ENCODE data around the gene POLQ.
"Not testable (repeated sequence)": the region's sequence is repeated elsewhere in the genome, so short reads cannot be mapped to it uniquely, and the experiment has no call there.

Gene POLQ

DNA sequence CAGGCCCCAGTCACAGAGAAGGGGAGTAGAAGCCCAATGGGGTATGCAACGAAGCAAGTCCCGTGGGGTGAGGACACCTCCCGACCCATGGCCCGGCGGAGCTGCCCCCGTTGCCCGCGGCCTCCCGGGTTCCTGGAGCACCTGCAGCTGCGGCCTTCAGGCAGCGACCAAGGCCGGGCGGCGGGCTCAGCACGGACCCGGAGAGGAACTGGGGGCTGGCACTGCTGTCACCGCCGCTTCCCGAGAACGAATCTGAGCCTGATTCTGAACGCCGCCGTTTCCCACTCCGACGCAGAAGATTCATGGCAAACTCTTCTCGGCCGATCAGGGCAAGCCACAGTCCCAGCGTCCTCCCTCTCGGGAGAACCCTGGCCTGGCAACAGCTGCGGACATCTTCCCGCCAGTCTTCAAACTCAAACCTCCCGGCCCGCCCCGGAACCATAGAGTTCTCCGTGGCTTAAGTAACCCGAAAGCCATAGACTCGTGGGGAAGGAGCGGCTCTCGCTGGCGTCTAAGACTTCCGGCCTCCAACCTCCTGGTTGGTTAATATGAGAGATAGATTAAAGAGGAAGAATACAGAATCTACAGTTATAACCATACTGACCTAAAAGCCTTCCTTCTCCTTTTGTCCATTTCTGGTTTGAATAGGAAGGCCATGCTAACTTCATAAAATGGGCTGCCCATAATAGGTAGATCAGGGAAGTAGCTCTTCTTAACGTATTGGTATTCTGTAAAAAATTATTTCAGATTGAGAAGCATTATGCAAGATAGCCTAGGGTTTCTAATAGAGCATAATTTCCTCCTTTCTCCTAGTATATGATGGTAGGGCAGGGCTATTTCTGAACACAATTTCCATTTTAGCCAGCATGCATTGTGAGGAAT lies at the start of gene POLQ:
POLQ (minus strand) TSS at position 415 of the 882 bp plus-strand sequence; CDS start at position 304, 111 bp downstream.
- DNase-seq: peak; percentile 86 to 92

DNA sequence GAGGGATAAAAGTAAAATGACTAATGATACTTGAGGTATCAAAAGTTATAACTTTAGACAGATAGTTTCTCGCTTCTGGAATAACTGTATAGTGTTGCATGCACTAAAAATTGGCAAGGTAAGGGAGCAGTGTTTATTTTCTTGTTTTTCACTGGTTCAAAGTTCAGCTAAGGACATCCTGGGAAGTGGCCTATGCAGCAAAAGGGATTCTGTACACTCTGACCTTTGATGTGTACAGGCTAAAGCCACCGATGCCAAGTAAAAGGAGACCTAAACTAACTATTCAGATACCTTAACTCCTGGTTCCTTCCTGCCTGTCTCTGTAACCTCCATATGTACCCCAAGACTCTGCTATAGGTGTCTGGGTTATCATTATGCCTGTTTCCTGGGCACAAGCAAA lies 49.1 kb upstream of the POLQ start:
- DNase-seq: no peak

DNA sequence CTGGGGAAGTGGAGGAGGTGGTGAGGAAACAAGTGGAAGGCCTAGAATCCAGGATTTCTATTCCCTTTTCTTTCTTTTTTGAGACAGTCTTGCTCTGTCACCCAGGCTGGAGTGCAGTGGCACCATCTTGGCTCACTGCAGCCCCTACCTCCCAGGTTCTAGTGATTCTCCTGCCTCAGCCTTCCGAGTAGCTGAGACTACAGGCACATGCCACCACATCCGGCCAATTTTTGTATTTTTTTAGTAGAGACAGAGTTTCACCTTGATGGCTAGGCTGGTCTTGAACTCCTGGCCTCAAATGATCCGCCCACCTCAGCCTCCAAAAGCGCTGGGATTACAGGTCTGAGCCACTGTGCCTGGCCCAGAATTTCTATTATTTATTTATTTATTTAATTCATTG lies 48.0 kb upstream of the POLQ start:
- not testable (repeated sequence) for DNase-seq

DNA sequence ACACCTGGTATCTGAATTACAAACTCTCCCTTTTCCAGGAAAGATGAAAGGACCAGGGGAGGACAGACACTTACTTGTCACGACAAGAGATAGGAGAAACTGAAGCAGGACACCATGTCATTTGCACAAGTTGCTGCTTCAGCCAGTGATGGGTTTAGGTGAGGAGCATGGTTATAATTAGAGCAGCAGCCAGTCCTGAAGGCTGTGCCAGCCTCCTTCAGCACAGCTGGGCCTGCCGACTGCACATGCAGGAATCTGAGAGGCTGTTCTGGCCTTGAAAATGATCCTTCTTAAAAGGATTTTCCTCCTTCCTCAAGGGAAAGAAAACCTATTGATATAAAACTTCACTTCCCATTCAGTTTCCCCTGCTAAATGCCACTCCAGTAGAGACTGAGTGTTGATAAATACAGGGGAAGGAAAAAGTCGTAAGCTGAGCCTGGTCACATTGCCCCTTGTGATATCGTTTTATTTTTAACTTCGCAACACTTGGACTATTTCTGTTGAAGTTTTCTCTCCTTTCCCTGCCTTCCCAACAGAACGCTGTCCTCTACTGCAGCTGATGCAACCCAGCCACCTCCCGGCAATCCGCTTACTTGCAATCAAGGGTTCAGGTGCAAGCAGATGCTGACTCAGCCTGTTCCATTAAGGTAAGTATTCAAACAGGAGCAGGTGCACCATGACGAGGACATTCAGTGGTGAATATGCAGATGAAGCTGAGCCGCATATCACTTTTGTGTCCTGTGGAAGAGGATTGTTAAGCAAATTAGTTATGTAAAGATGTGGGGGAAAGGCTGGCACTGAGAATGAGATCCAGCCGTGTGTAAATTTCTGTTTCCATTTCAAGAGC lies 47.3 kb upstream of the POLQ start, which contains the start of gene FBXO40:
FBXO40 (plus strand) TSS at position 524 of the 847 bp plus-strand sequence. CDS start 27,197 bp downstream, outside the sequence.
- DNase-seq: peak in 1 of 2 donors; percentile 14

DNA sequence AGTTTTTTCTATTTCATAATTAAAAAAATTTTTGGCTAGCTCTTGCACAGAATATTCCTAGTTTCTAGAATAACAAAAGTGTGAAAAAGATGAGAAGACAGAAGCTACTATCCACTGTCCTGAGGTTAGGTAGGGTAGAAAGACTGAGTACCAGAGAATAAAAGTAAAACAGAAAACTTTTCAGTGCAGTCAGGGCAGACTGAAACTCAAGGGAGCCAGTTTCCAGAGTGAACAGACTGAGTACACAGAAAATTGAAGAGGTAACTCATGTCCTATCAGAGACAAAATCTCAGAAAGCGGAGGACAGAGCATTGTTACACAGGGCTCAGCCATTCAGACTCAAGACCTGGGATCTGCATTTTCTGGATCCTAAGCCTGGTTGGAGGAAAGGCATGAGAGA lies 38.6 kb upstream of the POLQ start:
- DNase-seq: no peak

DNA sequence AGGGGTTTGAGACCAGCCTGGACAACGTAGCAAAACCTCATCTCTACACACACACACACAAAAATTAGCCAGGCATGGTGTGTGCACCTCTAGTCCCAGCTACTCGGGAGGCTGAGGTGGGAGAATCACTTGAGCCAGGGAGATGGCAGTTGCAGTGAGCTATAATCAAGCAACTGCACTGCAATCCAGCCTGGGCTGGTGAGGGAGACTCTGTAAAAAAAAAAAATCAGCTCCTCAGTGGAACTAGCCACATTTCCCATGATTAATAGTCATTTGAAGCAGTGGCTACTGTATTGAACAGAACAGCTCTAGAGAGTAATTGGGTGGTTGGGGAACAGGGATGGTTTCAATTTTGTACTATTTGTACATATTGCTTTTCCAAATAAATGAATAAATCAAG lies 35.9 kb upstream of the POLQ start:
- DNase-seq: no peak

DNA sequence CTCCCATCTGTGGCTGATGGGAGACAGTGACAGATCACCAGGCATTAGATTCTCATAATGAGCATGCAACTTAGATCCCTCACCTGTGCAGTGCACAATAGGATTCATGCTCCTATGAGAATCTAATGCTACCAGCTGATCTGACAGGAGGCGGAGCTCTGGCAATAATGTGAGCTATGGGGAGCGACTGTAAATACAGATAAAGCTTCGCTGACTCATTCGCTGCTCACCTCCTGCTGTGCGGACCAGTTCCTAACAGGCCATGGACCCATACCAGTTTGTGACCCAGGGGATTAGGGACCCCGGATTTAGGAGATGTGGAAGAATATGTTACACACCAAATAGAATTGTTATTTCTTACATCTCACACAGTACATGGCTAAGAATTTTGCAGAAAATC lies 28.7 kb upstream of the POLQ start:
- DNase-seq: no peak

DNA sequence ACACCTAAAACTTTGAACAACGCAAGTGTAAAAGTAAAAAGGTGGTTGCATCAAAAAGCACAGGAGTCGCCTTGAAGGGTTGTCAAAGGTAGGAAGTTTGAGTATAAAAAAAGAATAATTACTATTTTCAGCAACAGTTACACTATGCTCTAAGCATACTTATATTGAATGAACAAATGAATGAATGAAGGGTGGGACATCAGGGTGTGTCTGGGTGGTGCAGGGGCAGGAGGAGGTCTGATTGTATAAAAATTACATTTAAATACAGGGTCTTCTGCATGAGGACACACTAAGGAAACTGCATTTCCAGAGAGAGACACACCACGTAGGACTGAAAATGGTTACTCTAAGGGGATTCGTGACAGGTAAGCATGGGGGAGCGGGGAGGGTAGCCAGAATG lies 21.9 kb upstream of the POLQ start, which contains the start of gene ARGFX:
ARGFX (plus strand) TSS at position 301 of the 400 bp plus-strand sequence. CDS start 2,765 bp downstream, outside the sequence.
- no peak for DNase-seq

DNA sequence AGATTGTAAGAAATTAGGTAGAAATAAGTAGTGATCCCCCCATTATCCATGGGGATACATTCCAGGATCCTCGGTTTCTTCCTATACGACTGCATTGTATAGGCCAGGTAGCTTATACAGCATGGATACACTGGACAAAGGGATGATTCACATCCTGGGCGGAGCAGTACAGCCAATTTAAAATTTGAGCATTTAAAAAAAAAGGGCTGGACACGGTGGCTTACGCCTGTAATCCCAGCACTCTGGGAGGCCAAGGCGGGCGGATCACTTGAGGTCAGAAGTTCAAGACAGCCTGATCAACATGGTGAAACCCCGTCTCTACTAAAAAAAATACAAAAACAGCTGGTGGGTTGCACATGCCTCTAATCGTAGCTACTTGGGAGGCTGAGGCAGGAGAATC lies 21.0 kb upstream of the POLQ start:
- DNase-seq: no peak

DNA sequence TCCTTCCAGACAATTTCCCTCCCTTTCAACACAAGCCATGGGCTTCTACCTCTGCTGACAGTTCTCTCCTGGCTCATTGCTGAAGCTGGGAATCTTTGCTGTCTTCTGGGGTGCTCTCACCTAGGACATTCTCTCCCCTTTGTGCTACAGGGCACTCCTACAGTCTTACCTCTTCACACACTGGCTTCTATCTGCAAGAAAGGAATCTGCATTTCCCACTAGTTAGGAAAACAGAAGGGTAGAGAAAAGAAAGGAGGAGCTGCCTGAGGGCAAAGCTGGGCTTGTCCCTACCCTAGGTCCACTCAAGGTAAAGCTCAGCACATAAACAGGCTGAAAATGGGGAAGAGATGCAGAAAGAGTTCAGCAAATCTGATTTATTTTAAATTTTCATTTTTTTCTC lies 16.4 kb upstream of the POLQ start:
- DNase-seq: no peak

DNA sequence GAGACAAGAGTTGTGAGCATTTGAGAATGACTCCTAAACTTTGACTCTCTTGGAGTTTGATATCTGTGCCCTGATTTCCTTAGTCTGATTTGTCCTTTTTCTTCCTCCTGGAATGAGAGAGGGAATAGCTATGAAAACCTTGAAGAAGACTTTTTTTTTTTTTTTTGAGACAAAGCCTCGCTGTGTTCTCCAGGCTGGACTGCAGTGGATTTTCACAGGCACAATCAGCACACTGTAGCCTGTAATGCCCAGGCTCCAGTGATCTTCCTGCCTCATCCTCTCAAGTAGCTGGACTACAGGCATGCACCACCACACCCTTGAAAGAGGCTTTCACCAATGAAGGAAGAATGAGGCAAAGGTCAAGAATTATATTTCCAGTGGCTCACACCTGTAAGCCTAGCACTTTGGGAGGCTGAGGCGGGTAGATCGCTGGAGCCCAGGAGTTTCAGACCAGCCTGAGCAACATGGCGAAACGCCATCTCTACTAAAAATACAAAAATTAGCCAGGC lies 11.7 kb upstream of the POLQ start:
- DNase-seq: no peak

DNA sequence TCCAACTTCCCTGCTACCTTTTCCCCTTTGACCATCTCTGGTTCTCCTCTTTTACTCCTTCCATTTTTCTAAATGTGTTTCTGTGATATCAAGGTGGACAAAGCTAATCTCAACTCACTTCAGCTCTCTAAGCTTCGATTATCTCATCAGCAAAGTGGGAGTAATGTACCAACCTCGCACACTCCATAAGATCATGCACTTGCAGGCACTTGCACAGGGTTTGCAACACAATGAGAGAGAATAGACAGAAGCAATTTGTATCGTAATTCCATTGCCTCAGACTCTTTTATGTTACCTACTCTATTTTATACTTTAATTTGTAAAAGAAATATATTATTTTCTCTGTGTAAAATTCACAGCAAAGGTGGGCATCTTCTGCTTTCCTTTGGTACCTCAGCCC lies 7.0 kb upstream of the POLQ start:
- DNase-seq: no peak

DNA sequence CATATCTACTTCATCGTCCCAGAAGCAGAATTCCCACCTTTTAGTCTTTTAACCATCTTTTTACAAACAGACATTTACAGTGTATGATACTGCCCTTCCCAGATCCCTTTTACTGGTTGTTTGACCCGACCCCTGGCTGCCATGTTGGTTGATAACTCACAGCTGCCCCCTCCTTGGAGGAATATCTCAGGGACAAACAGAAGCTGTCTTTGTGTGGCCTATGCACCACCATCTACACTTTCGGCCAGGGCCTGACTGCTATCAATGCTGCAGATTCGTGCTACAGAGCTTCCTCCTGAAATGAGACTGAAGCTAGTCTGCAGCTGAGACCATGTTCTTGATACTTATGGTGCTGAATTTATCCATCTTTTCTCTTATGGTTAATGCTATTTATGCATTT lies 6.6 kb upstream of the POLQ start:
- no peak for DNase-seq

DNA sequence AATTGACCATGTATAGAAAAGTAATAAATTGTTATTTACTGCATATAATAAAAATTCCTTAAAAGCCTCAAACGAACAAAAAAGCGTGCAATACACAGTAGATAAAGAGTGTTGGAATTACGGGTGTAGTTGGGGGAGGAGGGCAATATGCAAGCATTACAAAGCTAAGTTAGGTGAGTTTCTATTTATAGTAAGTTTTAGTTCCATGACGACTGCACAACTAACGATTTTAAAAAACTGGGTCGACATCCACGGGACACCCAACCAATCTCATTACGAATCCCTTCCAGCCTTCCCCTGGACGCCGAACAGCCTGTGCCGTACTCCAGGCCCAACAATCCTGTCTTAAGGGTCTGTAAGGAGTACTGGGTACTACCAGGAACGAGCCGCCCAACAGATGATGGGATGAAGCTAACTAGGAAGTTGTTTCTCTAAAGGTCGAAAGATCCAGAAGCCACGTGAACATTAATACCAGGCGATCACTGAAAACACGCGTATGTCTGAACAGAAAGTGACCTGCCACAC lies 677 bp downstream of the POLQ start:
- no peak for DNase-seq

DNA sequence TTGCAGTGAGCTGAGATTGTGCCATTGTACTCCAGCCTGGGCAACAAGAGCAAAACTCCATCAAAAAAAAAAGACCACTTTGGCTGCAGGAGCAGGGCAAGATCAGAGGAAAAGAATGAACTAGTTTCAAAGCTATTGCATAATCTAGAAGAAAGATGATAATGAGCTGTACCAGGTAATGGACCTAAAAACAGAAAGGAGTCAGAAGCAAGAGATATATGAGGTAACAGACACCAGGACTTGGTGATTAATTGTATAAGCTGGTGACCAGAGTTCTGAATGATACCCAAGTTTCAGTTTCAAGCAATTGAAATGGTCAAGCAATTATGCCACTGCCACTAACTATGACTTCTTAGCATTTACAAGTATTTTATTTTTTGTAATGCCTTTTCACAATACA lies 2.9 kb downstream of the POLQ start:
- no peak for DNase-seq

DNA sequence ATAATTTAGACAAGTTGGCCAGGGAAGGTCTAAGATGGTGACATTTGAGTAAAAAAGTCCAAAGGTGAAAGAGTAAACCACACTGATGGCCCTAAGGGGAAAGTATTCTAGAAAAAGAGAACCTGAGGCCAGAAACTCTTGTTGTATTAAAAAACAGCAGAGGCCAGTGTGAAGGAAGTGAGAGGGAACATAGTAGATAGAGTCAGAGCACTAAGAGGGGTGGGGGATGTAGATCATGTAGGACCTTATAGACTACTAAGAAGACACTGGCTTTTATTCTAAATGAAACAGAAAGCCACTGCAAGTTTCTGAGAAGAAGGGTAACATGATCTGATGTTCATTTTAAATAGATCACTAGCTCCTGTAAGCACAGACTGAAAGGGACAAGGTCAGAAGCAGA lies 14.5 kb downstream of the POLQ start:
- no peak for DNase-seq

DNA sequence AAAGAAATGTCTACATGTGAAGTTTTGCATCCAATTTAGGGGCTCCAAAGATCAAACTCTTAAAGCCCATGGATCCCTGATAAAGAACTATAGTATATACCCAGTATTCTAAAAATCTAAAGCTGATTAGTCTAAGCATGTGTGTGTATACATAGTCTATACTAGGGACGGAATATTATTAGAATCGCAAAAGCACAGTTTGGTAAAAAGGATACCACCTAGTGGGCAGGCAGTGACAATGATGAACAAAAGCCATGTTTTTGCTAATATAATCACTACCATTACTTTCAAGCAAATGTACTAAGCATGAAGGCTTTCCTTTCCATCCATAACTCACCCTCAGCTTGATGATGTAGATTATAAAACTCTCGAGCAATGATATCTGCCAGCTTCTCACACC lies 16.5 kb downstream of the POLQ start:
- DNase-seq: no peak

DNA sequence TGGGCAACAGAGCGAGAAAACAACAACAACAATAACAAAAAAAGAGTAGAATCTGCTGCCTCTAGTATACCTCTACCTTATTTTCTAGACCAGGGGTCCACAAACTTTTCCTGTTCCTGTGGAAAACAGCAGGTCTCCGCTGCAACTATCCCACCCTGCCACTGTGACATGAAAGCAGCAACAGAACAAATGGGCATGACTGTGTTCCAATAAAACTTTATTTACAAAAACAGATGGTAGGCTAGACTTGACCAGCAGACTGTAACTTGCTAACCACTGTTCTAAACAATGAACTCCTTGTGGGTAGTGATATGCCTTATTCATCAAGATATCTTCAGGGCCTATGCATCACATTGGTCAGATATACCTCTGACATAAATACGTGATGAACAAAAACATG lies 25.3 kb downstream of the POLQ start:
- no peak for DNase-seq

DNA sequence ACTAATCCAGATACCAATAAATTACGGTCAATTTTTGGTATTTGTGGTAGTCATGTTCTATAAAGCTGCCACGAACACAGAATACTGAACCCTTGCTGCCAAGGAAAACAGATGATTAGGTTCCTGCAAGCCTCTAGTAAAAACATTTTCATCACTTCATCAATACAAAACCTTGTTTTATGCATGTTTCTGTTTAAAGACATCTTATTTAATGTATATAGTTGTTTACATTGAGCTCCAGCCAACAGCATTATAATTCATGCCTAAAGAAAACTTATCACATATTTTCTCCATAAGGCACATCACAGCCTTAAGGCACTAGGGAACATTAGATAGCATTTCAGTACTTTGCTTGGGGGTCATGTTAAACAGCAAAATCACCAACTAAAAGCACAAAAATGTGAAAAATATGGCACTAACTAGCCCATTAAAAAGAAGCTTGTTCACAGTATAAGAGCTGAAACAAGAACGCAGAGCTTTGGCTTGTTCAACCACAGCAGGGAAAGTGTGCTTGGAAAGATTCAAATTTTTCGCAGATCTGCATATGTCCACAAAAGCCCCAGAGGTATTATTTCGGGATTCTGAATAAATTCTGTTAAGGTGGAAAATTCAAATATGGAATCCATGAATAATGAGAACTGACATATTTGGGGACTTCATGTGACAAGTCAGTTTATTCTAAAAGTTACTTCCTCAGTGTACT lies 27.7 kb downstream of the POLQ start:
- no peak for DNase-seq

DNA sequence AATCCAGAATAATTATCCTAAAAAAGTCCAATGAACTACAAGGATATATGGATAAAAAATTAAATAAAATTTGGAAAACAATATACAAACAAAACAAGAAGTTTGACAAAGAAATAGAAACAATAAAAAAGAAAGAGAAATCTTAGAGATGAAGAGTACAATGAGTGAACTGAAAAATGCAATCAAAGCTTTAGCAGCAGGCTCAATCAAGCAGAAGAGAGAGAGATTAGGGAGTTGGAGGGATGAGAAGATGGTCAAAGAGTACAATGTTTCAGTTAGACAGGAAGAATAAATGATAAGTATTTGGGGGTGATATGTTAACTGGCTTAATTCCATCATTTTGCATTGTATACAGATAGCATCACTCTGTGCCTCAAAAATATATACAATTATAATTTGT lies 29.9 kb downstream of the POLQ start:
- no peak for DNase-seq

DNA sequence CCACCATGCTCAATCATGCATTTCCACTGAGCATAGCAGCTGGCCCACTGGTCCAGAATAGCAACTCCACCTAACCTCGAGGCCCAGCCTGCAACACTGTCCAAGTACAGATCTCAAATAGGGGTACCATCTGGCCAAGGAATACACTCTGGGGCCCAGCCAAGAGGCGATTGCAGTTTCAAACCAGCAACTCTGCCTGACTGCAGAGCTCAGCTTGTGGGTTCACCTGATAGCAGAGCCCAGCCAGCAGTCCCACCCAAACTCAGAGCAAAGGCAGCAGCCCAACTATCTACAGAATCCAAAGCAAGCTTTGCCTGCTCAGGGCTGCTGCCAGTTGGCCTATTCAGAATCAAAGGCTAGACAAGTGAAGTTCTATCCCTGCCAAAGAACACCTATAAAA lies 30.5 kb downstream of the POLQ start:
- DNase-seq: no peak

DNA sequence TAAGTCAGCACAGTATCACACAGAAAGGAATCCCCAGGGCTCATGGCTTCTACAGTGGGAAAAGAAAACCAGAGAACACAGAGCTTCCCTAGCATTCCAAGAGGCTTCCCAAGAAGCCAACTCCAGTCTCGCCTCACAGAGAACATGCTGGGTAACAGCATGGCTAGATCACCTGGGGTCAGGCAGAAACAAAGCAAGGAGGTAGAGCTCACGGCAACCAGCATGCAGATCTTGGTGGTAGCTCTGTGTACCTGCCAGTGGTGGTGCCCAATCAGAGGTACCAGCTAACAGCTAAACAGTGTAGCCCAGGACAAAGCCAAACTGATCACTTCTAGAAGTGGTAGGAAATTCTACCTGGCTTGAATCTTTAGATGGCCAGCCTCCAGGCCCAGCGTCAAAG lies 31.3 kb downstream of the POLQ start:
- DNase-seq: no peak

DNA sequence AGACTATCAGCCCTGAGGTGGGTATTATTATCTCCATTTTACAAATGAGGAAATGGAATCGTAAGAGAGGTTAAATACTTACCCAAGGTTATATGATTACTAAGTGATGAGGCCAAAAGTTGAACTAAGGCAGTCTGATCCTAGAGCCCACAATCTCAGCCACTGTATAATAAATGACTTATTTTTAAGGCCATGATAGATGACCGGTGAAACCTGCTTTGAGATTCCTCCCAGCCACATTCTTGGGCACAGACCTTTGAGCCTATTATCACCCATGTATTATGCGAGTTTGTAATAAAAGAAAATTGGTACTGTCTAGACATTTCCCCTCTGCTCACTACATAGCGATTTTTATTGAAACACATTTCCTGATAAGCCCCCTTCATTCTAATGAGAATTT lies 37.4 kb downstream of the POLQ start:
- no peak for DNase-seq

All from hippocampal formation (tissue), 2 donors.